Left kidney (tissue), 8 donors: ENCODE measurements around the gene TMEM61. TPM values are rescaled to one million over a fixed set of nuclear protein-coding genes. Genes with fewer than 3 reads are reported as not detected.
"Not testable (repeated sequence)": the region's sequence is repeated elsewhere in the genome, so short reads cannot be mapped to it uniquely, and the experiment has no call there.

Experiments
- DNase-seq: peaks from one replicate; pipeline ENCODE4 v3.0.0-alpha.2; 2013
- long read RNA-seq, 8 donors: transcript quantifications; one replicate each; lab custom pipeline, GENCODE V29; 2026
- polyA plus RNA-seq: library from polyadenylated mRNA; unstranded; fragments of 120-200 nt; gene quantifications from one replicate; pipeline ENCODE4 v1.2.1, GENCODE V29; 2013; ENCODE audit not compliant: insufficient read length

TMEM61 gene
- 0.83 TPM for polyA plus RNA-seq
- long read RNA-seq, donor 1, partial matches to known transcripts, result 0 of 3 reads
- long read RNA-seq, donor 1, other reads (novel, unspliced or antisense), result 0 of 3 reads
- long read RNA-seq, donor 2, result 0 reads
- long read RNA-seq, donor 3, partial matches to known transcripts, result 0 of 1 reads
- long read RNA-seq, donor 3, other reads (novel, unspliced or antisense), result 0 of 1 reads
- long read RNA-seq, donor 4, result 0 reads
- long read RNA-seq, donor 5, partial matches to known transcripts, result 0 of 1 reads
- long read RNA-seq, donor 5, other reads (novel, unspliced or antisense), result 0 of 1 reads
- long read RNA-seq, donor 6, result 0 reads
- long read RNA-seq, donor 7, partial matches to known transcripts, result 0 of 2 reads
- long read RNA-seq, donor 7, other reads (novel, unspliced or antisense), result 0 of 2 reads
- long read RNA-seq, donor 8, partial matches to known transcripts, result 0 of 1 reads
- long read RNA-seq, donor 8, other reads (novel, unspliced or antisense), result 0 of 1 reads

DNA sequence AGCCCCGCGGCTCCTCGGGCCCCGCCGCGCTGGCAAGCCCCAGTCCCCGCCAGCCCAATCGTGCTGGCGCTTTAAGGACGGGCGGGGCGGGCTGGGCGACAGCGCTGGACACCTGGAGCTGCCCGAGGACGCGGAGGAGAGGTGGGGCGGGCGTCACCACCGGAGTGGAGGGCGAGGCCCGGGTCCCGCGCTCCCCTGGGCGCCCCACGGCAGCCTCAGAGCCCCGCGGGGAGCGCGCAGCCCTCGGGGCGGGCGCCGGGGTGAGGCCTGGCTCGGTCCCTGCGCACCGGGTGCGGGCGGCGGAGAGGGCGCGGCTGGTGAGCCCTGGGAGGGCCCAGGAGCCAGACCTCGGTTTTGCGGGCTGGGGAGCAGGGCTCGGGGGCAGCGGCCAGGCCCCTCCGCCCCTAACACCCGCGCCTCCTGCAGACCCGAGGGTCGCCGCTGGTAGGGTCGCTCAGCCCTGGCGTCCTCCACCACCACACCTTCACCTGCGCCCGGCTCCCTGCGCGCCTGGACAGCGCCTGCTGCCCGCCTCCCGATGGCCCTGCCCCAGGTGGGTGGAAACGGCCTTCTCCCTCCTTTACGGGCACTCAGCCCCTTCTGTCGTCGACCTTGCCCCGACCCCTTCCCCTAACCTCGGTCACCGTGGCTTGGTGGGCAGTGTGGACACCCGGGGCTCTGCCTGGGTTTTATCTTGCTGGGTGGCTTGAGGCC lies at the start of gene TMEM61:
TMEM61 (plus strand) TSS at position 101 of the 714 bp plus-strand sequence; CDS start at position 539, 438 bp downstream.
- no peak for DNase-seq

DNA sequence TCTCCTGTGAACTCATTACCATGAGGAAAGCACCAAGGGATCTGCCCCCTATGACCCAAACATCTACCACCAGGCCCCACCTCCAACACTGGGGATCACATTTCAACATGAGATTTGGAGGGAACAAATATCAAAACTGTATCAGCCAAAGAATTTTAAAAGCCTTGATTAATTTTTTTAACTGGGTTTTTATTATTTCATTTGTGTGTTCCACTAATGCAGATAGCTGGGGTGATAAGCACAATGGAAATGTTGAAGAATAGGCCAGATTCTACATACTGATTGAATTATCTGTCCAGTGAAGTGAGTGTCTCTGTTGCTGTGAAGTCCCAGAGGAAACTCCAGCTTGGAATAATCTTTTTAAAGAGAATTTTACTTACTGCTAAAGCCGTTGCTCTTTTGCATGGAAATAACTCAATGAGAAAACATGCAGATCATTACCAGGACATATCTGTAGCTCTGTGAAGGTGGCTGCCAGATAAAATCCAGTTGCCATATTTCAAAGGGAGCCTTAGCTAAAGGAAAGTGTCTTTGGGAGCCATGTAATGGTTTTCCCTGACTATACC lies 49.1 kb upstream of the TMEM61 start:
- no peak for DNase-seq

DNA sequence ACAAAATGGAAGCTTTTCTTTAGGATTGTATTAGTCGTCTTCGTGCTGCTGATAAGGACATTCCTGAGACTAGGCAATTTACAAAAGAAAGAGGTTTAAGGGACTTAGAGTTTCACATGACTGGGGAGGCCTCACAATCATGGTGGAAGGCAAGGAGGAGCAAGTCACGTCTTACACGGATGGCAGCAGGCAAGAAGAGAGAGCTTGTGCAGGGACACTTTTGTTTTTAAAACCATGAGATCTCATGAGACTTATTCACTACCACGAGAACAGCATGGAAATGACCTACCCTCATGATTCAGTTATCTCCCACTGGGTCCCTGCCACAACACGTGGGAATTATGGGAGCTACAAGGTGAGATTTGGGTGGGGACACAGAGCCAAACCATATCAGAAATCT lies 46.3 kb upstream of the TMEM61 start:
- not testable (repeated sequence) for DNase-seq

DNA sequence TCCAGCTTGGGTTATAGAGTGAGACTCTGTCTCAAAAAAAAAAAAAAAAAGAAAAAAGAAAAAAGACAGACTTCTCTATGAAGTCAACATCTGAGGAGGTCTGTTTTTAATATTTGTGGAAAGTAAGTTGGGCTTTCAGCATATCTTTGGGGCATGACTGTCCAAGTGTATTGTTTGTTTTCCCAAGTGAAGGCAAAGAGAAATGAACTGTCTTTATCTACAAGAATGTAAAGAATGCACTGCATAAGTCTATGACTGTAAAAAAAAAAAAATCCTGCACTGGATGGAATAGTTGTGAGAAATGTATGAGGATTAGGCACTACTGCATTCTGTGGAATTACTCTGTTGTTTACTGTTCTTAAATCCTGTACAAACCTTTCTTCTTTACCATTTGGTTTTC lies 45.6 kb upstream of the TMEM61 start:
- DNase-seq, result no peak

DNA sequence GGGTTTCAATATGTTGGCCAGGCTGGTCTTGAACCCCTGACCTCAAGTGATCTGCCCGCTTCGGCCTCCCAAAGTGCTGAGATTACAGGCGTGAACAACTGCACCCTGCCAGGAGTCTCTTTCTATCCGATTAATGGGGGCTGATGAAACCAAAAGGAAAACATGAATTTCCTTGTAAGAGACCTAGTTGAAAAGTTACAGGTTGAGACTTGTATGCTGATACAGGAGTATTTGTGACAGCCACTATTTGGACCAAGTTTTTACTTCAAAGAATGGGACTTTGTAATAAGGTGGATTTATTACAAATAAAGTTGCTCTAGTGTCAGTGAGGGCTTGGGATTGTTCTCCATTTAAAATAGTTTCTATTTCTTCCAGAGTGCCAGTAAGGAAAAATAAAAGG lies 43.6 kb upstream of the TMEM61 start:
- DNase-seq, result no peak

DNA sequence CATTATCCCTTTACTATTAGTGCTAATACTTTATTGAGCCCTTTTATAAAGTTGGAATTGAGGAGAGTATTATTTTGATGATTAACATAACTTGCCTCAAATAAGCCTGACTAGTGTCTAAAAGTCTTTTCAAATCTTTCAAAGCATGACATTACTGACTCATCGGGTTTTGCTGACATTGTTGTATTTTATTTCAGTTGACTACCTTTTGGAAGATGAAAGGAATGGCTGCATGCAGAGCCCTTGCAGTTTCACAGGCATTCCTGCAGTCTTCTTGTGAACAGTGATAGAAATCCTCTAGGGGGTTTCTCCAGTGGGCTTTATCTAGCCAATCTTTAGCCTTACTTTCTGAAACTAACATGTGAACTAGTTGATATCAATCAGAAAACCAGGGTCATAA lies 43.0 kb upstream of the TMEM61 start:
- DNase-seq, result no peak

DNA sequence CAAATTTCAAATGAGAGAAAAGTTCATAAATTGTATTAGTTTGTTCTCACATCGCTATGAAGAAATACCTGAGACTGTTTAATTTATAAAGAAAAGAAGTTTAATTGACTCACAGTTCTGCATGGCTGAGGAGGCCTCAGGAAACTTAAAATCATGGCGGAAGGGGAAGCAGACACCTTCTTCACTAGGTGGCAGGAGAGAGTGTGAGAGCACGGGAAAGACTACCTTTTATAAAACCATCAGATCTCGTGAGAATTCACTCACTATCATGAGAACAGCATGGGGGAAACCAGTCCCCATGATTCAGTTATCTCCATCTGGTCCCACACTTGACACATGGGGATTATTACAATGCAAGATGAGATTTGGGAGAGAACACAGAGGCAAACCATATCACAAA lies 41.5 kb upstream of the TMEM61 start:
- not testable (repeated sequence) for DNase-seq

DNA sequence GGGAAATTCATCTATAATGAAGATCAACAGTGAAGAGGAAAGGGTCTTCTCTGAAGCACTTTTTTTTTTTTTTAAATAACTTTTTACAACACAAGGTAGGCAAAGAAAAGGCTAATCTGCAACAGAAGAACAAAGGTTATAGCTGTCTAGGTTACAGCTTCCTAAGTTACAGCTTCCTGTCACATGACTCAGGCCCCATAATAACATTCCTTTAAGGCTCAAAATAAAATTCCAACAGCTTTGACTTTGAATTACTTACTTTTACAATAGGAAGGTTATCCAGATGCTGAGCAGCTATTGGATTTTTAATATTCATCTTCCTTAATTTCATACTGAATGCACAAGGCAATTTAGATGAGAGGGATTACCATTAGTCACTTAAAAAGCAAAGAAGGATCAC lies 40.4 kb upstream of the TMEM61 start:
- no peak for DNase-seq

DNA sequence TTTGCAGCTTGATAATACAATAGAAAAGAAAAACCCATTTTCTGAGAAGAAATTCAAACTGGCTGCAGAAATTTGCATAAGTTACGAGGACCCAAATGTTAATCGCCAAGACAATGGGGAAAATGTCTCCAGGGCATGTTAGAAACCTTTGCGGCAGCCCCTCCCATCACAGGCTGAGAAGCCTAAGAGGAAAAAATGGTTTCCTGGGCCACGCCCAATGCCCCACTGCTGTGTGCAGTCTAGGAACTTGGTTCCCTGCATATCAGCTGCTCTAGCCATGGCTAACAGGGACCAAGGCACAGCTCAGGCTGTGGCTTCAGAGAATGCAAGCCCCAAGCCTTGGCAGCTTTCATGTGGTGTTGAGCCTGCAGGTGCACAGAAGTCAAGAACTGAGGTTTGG lies 37.5 kb upstream of the TMEM61 start:
- DNase-seq, result no peak

DNA sequence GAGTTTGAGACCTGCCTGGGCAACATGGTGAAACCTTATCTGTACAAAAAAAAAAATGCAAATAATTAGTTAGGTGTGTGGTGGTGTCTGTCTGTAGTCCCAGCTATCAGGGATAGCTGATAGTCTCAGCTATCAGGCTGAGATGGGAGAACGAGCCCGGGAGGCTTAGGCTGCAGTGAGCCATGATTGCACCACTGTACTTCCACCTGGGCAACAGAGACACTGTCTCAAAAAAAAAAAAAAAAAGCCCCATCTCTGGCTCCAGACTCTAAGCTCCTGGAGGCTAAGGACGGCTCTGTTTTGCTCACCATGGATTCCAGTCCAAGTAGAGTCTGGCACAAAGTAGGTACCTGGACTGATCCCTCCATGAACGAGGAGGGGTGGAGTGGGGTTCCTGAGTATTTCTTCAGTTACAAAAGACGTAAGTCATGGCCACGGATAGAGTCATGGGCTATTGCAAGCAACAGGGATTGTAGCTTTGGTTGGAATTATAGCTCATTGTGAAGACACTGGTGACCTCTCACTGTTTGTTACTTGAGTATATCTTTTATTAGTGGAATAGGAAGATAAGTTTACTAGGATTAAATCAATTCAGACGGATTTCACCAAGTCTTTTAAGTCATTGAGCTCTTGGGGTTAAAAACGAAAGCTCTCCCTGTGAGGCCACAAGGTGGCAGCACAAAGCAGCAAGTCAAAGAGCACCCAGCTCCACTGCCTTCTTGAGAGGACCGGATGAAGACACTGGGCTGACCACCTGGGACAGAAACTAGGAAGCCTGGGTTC lies 35.6 kb upstream of the TMEM61 start:
- peak; percentile 72 for DNase-seq

DNA sequence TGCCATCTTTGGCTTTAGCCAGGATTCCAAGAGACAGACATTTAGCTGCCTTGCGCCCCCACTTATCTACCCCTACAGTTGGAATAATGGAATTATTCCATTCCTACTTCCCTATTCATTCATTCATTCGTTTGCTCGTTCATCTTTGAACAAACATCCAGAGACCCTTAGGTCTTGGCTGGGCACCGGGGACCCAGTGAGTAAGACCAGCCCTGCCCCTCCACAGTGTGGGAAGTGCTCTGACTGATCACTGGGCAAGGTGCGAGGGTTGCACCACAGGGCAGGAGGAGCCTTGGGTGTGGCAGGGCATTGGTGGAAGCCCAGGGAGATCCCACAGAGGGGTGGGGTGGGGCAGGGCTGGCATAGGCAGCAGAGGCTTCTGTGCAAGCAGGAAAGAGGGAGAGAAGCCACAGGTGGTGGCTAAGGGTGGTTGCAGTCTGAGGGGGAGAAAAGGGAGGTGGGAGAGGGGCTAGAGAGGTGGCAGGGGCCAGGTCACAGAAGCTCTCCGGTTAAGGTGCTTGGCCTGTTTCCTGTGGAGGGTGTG lies 35.0 kb upstream of the TMEM61 start:
- DNase-seq, result no peak

DNA sequence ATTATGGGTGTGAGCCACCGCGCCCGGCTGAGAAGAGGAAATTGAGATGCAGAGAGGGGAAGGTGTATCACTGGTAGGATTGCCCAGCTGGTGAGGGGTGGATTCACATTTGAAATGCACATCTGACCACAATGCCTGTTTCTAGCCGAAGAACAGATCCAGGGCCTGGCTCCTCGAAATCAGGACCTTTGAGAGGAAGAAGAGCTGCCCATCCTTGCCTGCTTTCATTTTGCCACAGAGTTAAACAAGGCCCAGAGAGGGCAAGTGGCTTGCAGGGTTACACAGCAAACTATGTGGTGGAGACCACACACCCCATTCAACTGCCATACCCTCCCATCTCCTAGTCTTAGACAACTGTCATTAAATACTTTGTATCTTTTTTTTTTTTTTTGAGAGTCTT lies 32.9 kb upstream of the TMEM61 start:
- no peak for DNase-seq

DNA sequence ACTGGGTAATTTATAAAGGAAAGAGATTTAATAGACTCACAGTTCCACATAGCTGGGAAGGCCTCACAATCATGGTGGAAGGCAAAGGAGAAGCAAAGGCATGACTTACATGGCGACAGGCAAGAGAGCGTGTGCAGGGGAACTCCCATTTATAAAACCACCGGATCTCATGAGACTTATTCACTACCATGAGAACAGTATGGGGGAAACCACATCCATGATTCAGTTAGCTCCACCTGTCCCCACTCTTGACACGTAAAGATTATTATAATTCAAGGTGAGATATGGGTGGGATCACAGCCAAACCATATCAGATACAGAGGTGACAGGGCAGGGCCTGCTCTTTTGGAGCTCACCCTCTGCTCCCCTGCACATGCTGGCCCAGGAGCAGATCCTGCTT lies 31.4 kb upstream of the TMEM61 start:
- no peak for DNase-seq

DNA sequence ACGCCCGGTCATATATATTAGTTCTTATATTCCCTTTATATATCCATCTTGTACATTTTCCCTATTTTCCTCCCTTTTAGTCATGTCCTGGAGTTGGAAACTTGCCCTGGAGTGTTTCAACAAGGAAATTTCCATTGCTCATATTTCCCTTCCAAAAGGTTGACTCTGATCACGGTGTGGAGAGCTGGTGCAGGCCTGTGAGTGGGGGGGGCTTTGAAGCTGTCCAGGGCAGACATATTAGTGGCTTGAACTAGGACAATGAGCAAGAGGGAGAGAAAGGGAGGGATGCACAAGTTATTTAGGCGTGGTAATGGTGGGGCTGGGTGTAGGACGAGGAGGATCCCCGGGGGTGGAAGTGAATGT lies 30.4 kb upstream of the TMEM61 start:
- DNase-seq, result no peak

DNA sequence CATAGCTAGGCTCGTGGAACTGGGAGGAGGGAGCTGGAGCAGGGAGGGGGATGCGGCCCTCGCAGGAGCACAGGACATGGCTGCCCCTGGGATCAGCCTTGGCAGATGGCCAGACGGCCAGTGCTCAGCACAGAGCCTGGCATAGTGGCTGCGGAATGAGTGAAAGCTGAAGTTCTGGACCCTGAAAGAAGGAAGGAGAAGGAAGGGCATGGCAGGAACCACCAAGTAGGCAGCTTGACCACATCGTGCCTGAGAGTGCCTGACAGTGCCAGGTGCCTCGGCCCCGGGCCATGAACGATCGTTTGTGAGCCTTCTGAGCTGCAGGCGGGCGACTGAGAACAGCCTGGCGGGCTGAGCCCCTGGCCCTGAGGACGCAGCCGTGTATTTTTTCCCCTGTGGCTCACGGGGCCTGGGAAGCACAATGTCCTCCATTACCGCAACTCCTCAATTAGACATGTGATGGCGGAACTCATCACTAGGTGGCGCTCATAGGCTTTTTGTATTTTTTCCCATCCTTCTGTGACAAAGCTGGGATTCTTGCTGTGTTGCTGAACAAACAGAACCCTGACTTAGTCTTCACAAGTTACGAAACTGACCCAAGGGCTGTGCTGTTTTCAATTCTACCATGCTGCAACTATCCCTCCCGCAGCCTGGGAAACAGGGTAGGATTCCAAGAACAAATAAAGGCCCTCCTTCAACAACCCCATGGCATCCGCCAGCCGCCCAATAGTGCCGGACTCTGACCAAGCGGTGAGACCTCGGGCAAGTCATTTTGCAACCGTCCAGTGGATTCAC lies 29.9 kb upstream of the TMEM61 start:
- peak; percentile 90 for DNase-seq

DNA sequence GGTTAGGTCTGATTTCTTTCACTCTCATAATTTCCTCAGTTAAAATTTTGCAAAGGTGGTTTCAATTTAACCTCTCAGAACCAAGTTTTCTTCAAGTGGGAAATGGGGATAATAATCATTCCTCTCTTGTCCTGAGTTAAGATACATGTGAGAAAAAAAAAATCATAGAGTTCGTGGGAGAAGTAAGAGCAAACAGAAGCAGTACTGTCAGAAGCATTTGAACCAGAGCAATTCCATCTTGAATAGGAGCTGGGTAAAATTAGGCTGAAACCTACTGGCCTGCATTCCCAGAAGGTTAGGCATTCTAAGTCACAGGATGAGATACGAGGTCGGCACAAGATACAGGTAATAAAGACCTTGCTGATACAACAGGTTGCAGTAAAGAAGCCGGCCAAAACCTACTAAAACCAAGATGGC lies 28.6 kb upstream of the TMEM61 start:
- no peak for DNase-seq

DNA sequence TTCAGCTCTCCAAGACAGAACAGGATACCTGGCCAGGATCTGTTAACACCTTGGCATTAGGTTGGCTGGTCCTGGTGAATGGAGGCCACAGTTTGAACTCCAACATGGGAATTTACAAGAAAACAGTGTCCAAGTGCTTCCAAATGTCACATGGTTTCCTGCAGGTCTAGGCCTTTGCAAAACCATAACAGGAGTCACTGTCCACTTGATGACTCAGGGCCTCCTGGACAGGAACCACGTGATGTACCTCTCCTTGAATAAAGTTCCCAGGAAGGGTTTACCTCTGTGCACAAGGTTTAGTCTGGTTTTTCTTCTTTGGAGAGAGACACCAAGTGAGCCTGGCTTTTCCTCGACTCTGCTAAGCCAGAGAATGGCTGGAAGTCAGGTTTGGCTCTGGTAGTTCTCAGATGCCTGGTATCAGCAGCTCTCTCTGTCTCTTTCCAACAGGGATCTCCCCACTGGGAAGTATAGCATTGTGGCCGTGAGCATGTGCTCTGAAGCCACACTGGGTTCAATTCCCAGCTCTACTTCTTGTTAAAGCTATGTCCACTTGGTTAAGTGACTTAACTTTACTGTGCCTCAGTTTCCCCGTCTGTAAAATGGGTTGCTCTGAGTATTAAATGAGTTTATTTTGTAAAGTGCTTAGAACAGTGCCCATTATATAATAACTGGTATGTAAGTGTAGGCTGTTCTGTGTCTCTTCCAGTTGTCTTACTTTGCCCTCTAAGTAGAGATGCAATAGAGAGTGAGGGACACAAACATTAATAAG lies 27.3 kb upstream of the TMEM61 start:
- no peak for DNase-seq

DNA sequence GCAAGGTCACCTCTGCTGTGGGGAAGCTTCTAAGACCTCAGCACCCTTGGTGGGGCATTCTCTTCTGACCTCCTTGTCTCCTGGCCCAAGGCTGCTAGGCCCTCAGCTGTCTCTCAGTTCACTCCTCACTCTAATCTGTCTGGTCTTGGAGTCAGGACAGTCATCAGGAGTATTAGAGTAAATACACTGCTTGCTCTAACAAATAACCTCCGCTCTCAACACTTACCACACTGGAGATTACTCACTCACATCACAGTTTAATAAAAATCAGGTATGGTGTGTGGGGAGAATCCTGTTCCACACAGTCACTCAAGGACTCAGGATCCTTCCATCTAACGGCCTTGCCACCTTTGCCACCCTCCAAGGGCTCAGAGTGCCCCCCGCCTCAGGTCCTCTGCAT lies 26.6 kb upstream of the TMEM61 start:
- no peak for DNase-seq

DNA sequence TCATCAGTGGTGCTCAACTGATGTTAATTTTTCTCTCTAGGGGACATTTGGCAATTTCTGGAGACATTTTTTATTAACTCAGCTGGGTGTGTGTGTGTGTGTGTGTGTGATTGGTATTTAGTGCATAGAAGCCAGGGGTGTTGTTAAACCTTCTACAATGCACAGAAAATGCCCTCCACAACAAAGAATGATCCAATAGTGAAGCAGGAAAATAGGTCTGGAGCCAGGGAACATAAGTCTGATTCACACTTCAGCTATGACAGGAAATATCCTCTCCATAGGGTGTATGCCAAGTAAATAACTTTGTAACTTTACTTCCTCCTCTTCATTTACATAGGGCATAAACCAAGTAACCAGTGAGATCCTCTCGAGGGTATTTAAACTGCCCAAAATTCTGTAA lies 25.1 kb upstream of the TMEM61 start:
- DNase-seq, result no peak

DNA sequence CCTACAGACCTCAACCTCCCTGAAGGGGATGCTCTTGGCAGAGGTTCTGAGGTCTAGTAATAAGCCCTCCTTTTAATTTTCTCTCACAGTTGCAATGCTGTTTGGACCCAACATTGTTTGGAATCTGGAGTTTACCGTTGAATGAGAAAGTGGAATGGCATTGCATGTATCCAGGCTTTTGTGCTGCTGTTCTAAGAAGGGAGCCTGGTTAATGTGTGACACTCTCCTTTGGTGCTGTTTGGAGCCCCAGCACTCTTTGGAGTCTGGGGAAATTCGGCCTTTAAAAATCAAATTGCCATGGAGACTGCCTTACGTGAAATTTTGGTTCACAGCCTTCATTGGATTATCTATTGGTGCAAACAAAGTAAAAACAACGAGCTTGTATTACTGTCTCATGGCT lies 23.7 kb upstream of the TMEM61 start:
- no peak for DNase-seq
